AG04450 (cell line): ENCODE measurements around the gene KISS1. TPM values are rescaled to one million over a fixed set of nuclear protein-coding genes. Genes with fewer than 3 reads are reported as not detected.

Experiments used
- CTCF ChIA-PET: fragments of 300-600, 350-600 bp; formaldehyde crosslinking; extraction: SDS; loops from one replicate; lab custom pipeline; 2022; ENCODE audit warnings: antibody characterized with exemption, inconsistent platforms; lab: Charles Lee
- POLR2A ChIA-PET: fragments of 350-600 bp; formaldehyde crosslinking; extraction: SDS; loops from one replicate; lab custom pipeline; 2021; ENCODE audit warnings: antibody characterized with exemption, inconsistent platforms; lab: Yijun Ruan, JAX
- DNase-seq: peaks from one replicate; pipeline ENCODE4 v3.0.0-alpha.2; 2011; ENCODE audit warnings: low read depth, low spot score
- H3K27ac ChIP-seq: one replicate; pipeline ENCODE4 v1.5.1; 2012; ENCODE audit warnings: low read depth, low read length, control low read depth
- H3K27me3 ChIP-seq: one replicate; pipeline ENCODE4 v1.6.0; 2012; ENCODE audit warnings: low read length; ENCODE audit not compliant: control insufficient read depth, insufficient read depth
- H3K4me3 ChIP-seq: 2 replicates; pipeline ENCODE4 v1.5.1; 2011; ENCODE audit warnings: mild to moderate bottlenecking, low read depth, low read length, control low read depth
- H3K9me3 ChIP-seq: 2 replicates; pipeline ENCODE4 v1.5.1; 2012; ENCODE audit warnings: low read length; ENCODE audit not compliant: control insufficient read depth, insufficient read depth
- polyA plus RNA-seq: library from polyadenylated mRNA; depleted of rRNA; stranded (reverse); fragments of >200 nt; gene quantifications from 2 replicates; pipeline ENCODE4 v1.2.3, GENCODE V29; 2011
- TF ChIP-seq, protein P1 (sequence below): IDR thresholded peaks from 2 replicates; pipeline ENCODE4 v1.5.1; 2011; ENCODE audit warnings: low read depth, low read length, control low read depth, inconsistent platforms

Gene KISS1
- polyA plus RNA-seq, 1 experiment: 3.4 TPM

DNA sequence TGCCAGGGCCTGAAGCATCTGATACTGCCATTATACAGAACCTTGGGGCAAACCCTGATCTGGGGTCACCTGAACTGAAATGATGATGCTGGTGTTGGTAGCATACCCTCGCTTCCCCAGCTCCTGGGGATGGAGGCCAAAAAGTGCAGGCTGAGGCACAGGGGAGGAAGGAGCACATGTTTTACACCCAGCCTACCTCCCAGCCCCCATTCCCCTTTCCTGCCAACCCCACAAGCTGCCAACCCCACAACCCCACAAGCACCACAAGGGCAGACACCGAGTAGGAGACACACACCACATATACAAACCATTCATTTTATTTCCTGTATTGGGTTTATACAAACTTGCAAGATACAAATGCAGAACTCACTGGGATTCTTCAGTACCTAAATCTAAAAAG, 22.3 kb upstream of the KISS1 start:
- DNase-seq: no peak
- CTCF ChIA-PET: interaction anchor here (1.9 to 7.7 kb wide), 3 partner anchors 13 to 143 kb away, joined by 4 to 195 read pairs (median 58); partner anchors contain the start of gene PLEKHA6
- H3K9me3 ChIP-seq: no peaks in the 10 kb centered on the region; the same call in 1 of the 2 replicates
- POLR2A ChIA-PET: interaction anchor here (0.6 kb wide), 1 partner anchor 857 kb away, joined by 3 read pairs; no protein-coding TSS in a partner anchor
- TF ChIP-seq, protein P1, sequence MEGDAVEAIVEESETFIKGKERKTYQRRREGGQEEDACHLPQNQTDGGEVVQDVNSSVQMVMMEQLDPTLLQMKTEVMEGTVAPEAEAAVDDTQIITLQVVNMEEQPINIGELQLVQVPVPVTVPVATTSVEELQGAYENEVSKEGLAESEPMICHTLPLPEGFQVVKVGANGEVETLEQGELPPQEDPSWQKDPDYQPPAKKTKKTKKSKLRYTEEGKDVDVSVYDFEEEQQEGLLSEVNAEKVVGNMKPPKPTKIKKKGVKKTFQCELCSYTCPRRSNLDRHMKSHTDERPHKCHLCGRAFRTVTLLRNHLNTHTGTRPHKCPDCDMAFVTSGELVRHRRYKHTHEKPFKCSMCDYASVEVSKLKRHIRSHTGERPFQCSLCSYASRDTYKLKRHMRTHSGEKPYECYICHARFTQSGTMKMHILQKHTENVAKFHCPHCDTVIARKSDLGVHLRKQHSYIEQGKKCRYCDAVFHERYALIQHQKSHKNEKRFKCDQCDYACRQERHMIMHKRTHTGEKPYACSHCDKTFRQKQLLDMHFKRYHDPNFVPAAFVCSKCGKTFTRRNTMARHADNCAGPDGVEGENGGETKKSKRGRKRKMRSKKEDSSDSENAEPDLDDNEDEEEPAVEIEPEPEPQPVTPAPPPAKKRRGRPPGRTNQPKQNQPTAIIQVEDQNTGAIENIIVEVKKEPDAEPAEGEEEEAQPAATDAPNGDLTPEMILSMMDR: no peak
- no peak overlapping the region for H3K4me3 ChIP-seq
- no peak overlapping the region for H3K27ac ChIP-seq
- H3K27me3 ChIP-seq: peaks cover under 1% of the 10 kb centered on the region

DNA sequence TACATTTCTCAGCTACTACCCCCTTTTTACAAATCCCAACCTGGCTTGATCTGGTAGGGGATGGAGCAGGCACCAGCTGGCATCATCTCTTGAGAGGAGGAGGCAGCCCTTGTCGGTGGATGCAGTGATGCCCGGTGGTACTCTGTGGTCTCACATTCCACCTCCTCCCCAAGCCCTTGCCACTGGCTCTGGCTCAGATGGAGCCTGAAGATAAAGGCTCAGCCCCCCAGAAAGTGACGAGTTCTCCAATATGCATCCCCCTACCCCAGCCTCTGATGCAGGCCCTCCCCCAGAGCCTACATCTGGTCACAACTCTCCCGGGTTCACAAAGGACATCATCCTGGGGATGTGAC, 21.3 kb upstream of the KISS1 start:
- Histone ChIP-seq H3K9me3 (no peaks in the 10 kb centered on the region; the same call in 1 of the 2 replicates), H3K27ac (no peak overlapping the region), H3K27me3 (peaks cover 3% of the 10 kb centered on the region), H3K4me3 (no peak overlapping the region)
- no peak for DNase-seq
- ChIA-PET CTCF (interaction anchor here (1.9 to 7.7 kb wide), 3 partner anchors 12 to 144 kb away, joined by 4 to 195 read pairs (median 58); partner anchors contain the start of gene PLEKHA6), POLR2A (no interaction called here)
- TF ChIP-seq, protein P1: no peak

DNA sequence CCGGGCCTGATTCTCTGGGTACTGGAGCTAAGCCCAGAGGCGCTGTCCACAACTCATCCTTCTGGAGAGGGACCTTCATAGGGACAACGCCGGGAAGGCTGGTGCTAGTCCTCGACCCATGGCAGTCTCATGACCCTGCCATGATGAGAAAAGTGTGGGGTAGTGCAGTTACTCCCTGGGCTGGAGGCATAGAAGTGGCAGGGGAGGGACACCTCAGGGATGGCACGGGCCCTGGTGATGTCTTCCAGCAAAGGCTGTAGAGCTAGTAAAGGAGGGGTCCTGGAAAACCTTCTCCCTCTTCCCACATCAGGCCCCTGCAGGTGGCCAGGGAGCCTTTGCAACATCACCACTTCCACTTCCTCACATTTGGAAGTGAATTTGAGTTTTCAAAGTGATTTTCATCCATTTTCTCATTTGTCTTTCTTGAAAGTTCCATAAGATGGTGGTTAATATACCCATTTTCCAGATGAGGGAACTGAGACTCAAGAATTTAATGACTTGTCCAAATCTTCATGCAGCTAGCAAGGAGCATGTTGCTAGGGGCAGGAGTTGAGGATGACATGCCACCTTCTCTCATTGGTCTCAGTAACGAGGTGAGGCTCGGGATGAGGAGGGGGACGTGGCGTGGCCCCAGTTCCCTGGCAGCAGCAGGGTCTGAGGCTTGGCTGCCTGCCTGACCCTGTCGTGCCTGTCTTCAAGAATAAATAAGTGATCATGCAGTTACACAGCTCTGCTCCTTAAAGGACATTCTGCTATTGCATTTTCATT, 20.8 kb upstream of the KISS1 start:
- TF ChIP-seq, protein P1: no peak
- ChIA-PET CTCF (interaction anchor here (1.7 to 7.7 kb wide), 5 partner anchors 11 to 182 kb away, joined by 4 to 195 read pairs (median 42); partner anchors contain the start of gene PLEKHA6), POLR2A (no interaction called here)
- DNase-seq: no peak
- Histone ChIP-seq H3K9me3 (no peaks in the 10 kb centered on the region; the same call in 1 of the 2 replicates), H3K4me3 (no peak overlapping the region), H3K27me3 (peaks cover 3% of the 10 kb centered on the region), H3K27ac (no peak overlapping the region)

DNA sequence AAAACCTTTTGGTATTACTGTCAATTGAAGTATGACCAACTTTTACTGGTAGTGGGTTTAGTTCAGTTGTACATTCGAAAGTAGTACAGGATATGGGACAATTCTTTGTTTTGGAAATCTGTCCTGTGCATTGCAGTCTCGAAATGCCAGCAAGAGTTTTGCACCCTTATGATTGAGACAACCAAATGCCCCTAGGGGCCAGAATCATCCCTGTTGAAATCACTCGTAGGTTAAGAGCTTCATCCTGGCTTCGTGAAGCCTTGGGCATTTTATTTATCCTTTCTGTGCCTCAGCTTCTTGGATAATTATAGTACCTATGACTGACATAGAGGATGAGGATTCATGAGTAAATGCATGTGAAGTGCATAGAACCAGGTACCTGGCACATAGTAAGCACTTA, 19.9 kb upstream of the KISS1 start:
- ChIA-PET POLR2A (interaction anchor here (0.6 kb wide), 1 partner anchor 355 kb away, joined by 3 read pairs; no protein-coding TSS in a partner anchor), CTCF (interaction anchor here (0.6 to 7.7 kb wide), 7 partner anchors 10 to 355 kb away, joined by 3 to 195 read pairs (median 5); partner anchors contain the start of gene PLEKHA6)
- H3K27me3 ChIP-seq: peaks cover 3% of the 10 kb centered on the region
- H3K4me3 ChIP-seq: no peak overlapping the region
- no peak for DNase-seq
- TF ChIP-seq, protein P1: no peak
- no peak overlapping the region for H3K27ac ChIP-seq
- H3K9me3 ChIP-seq: no peaks in the 10 kb centered on the region; the same call in 1 of the 2 replicates
